HepG2 (cell line): Measurements from ENCODE around the gene ATXN2. TPM values are rescaled to one million over a fixed set of nuclear protein-coding genes. Genes with fewer than 3 reads are reported as not detected.

Experiments used
- ARHGAP35 ChIP-seq: sonication (generic); formaldehyde crosslinking; IDR thresholded peaks from 2 replicates; pipeline ENCODE4 v1.9.0; 2022; ENCODE audit warnings: mild to moderate bottlenecking, inconsistent platforms, moderate library complexity, missing genetic modification reagents, borderline replicate concordance
- ATF1 ChIP-seq: IDR thresholded peaks from 2 replicates; pipeline ENCODE4 v1.6.1; 2016; ENCODE audit warnings: mild to moderate bottlenecking, control low read depth
- BCL6 ChIP-seq: IDR thresholded peaks from 2 replicates; pipeline ENCODE4 v1.6.1; 2016; ENCODE audit warnings: missing genetic modification reagents, missing compliant biosample characterization
- KLF13 ChIP-seq: sonication (generic); formaldehyde crosslinking; IDR thresholded peaks from 2 replicates; pipeline ENCODE4 v1.4.0; 2020; ENCODE audit warnings: mild to moderate bottlenecking, missing genetic modification reagents
- PHF21A ChIP-seq: sonication (generic); formaldehyde crosslinking; IDR thresholded peaks from 2 replicates; pipeline ENCODE4 v1.5.0; 2020; ENCODE audit warnings: mild to moderate bottlenecking, missing genetic modification reagents
- SAP130 ChIP-seq: IDR thresholded peaks from 2 replicates; pipeline ENCODE4 v1.6.1; 2016; ENCODE audit warnings: low read depth
- ZHX2 ChIP-seq, 2 experiments: sonication (generic) in 1 of 2; formaldehyde crosslinking in 1 of 2; IDR thresholded peaks; 2 replicates each; pipeline versions ENCODE4 v1.6.1 to v1.9.0; 2014 to 2022; ENCODE audit warnings: antibody characterized with exemption in 1 of 2, borderline replicate concordance in 1 of 2, inconsistent platforms in 1 of 2, low read depth in 1 of 2, missing genetic modification reagents in 1 of 2
- ZNF264 ChIP-seq: sonication (generic); formaldehyde crosslinking; IDR thresholded peaks from 2 replicates; pipeline ENCODE4 v1.4.0; 2020; ENCODE audit warnings: missing genetic modification reagents
- ZNF598 ChIP-seq: sonication (generic); formaldehyde crosslinking; IDR thresholded peaks from 2 replicates; pipeline ENCODE4 v1.5.1; 2020; ENCODE audit warnings: mild to moderate bottlenecking, missing genetic modification reagents, borderline replicate concordance
- ZNF674 ChIP-seq: sonication (generic); formaldehyde crosslinking; IDR thresholded peaks from 2 replicates; pipeline ENCODE4 v1.5.0; 2020; ENCODE audit warnings: low read depth, mild to moderate bottlenecking, missing genetic modification reagents
- polyA plus RNA-seq, 8 experiments: library from polyadenylated mRNA; depleted of rRNA in 3 of 8; stranded (reverse) in 7 of 8; unstranded in 1 of 8; fragments of >200 nt; fragmentation: Illumina TruSeq in 4 of 8; extraction: Trizol in 4 of 8; gene quantifications; 2 replicates each; pipeline versions ENCODE4 v1.2.1 to v1.2.3, GENCODE V29; 2011 to 2016; ENCODE audit warnings: low read depth in 4 of 8, missing spikeins in 1 of 8, mixed read lengths in 1 of 8; ENCODE audit not compliant: insufficient read depth in 1 of 8
- total RNA-seq, 5 experiments: library from RNA; depleted of rRNA; stranded (reverse); fragments of >200 nt; fragmentation: Illumina TruSeq; extraction: Trizol; gene quantifications; 2 replicates each; pipeline ENCODE4 v1.2.3, GENCODE V29; 2016; ENCODE audit warnings: low read depth in 1 of 5
- TF ChIP-seq, protein P1 (sequence below): sonication (generic); formaldehyde crosslinking; conservative IDR thresholded peaks from 2 replicates; pipeline ENCODE4 v1.4.0; 2020; ENCODE audit warnings: missing genetic modification reagents
- TF ChIP-seq, protein P2 (sequence below): sonication (generic); formaldehyde crosslinking; IDR thresholded peaks from 2 replicates; pipeline ENCODE4 v1.4.0; 2020; ENCODE audit warnings: missing genetic modification reagents
- TF ChIP-seq, protein P3 (sequence below): IDR thresholded peaks from 2 replicates; pipeline ENCODE4 v1.6.1; 2018; ENCODE audit warnings: missing genetic modification reagents
- TF ChIP-seq, protein P4 (sequence below): sonication (generic); formaldehyde crosslinking; IDR thresholded peaks from 2 replicates; pipeline ENCODE4 v1.5.0; 2020; ENCODE audit warnings: missing genetic modification reagents, mild to moderate bottlenecking, borderline replicate concordance

Gene ATXN2
- total and polyA plus RNA-seq, 2 of the 13 experiments (the other 11 are each of a cell fraction or from before 2014, with no cell fraction given) = 18.1 to 27.1 TPM

DNA sequence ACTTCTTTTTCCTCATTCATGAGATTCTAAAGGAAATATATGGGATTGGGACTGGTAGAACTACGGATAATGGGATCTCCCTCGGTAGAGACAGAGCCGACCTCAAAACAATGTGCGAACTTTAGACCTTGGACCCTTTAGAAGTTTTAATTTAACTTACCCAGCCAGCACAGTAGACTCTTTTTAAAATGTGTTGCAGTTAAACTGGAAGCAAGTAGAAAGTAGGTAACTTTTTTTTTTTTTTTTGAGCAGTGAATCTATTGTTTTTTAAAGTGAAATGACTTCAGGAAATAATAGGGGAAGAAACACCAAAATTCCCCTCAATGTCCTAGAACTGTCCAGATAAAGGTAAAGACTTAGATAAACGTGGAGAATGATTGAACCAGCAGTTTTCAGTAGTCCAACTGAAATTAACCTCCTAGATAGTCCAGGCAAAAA, 1.1 kb upstream of the ATXN2 start (continued):
- TF ChIP-seq, protein P1, sequence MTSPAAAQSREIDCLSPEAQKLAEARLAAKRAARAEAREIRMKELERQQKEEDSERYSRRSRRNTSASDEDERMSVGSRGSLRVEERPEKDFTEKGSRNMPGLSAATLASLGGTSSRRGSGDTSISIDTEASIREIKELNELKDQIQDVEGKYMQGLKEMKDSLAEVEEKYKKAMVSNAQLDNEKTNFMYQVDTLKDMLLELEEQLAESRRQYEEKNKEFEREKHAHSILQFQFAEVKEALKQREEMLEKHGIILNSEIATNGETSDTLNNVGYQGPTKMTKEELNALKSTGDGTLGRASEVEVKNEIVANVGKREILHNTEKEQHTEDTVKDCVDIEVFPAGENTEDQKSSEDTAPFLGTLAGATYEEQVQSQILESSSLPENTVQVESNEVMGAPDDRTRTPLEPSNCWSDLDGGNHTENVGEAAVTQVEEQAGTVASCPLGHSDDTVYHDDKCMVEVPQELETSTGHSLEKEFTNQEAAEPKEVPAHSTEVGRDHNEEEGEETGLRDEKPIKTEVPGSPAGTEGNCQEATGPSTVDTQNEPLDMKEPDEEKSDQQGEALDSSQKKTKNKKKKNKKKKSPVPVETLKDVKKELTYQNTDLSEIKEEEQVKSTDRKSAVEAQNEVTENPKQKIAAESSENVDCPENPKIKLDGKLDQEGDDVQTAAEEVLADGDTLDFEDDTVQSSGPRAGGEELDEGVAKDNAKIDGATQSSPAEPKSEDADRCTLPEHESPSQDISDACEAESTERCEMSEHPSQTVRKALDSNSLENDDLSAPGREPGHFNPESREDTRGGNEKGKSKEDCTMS (CRISPR knock-in tag) = no peak
- TF ChIP-seq BCL6 (CRISPR knock-in tag) = no peak
- no peak for TF ChIP-seq ZNF674 (CRISPR knock-in tag)
- no peak for TF ChIP-seq ZNF598
- peak; percentile 45 for TF ChIP-seq SAP130 (CRISPR knock-in tag)
- no peak for TF ChIP-seq ZNF264 (CRISPR knock-in tag)
- TF ChIP-seq KLF13 (CRISPR knock-in tag) = no peak
- no peak; the same call in 1 of the 2 replicates for TF ChIP-seq PHF21A (CRISPR knock-in tag)
- TF ChIP-seq ARHGAP35 = no peak
- TF ChIP-seq, protein P2, sequence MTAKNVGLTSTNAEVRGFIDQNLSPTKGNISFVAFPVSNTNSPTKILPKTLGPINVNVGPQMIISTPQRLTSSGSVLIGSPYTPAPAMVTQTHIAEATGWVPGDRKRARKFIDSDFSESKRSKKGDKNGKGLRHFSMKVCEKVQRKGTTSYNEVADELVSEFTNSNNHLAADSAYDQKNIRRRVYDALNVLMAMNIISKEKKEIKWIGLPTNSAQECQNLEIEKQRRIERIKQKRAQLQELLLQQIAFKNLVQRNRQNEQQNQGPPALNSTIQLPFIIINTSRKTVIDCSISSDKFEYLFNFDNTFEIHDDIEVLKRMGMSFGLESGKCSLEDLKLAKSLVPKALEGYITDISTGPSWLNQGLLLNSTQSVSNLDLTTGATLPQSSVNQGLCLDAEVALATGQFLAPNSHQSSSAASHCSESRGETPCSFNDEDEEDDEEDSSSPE (CRISPR knock-in tag) = no peak
- TF ChIP-seq ATF1 (CRISPR knock-in tag) = no peak
- TF ChIP-seq, protein P3, sequence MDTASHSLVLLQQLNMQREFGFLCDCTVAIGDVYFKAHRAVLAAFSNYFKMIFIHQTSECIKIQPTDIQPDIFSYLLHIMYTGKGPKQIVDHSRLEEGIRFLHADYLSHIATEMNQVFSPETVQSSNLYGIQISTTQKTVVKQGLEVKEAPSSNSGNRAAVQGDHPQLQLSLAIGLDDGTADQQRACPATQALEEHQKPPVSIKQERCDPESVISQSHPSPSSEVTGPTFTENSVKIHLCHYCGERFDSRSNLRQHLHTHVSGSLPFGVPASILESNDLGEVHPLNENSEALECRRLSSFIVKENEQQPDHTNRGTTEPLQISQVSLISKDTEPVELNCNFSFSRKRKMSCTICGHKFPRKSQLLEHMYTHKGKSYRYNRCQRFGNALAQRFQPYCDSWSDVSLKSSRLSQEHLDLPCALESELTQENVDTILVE (CRISPR knock-in tag) = no peak
- TF ChIP-seq ZHX2 (IDR thresholded peaks at IDR 0.05; ENCODE audit: low read depth) = no peak
- no peak for TF ChIP-seq ZHX2 (CRISPR knock-in tag; IDR thresholded peaks at IDR 0.05; ENCODE audit: borderline replicate concordance)
- TF ChIP-seq, protein P4, sequence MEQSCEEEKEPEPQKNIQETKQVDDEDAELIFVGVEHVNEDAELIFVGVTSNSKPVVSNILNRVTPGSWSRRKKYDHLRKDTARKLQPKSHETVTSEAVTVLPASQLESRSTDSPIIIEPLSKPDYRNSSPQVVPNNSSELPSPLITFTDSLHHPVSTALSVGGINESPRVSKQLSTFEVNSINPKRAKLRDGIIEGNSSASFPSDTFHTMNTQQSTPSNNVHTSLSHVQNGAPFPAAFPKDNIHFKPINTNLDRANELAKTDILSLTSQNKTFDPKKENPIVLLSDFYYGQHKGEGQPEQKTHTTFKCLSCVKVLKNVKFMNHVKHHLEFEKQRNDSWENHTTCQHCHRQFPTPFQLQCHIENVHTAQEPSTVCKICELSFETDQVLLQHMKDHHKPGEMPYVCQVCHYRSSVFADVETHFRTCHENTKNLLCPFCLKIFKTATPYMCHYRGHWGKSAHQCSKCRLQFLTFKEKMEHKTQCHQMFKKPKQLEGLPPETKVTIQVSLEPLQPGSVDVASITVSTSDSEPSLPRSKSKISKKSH (CRISPR knock-in tag) = no peak
